ENCODE results near the gene CFAP74.

CFAP74 gene

GRCh38 chr1:1914101-1914970 is 89.2 kb downstream of the CFAP74 start:
- DNase-seq (ENCODE audit: low spot score) = no peak

GRCh38 chr1:1911350-1912041 is 92.1 kb downstream of the CFAP74 start:
- no peak for DNase-seq (ENCODE audit: low spot score)

GRCh38 chr1:1910651-1911331 is 92.8 kb downstream of the CFAP74 start:
- DNase-seq (ENCODE audit: low spot score) = no peak

- no peak for DNase-seq (ENCODE audit: low spot score)
These were observed 93.5 kb downstream of the CFAP74 start for GRCh38 chr1:1910033-1910465.

DNA sequence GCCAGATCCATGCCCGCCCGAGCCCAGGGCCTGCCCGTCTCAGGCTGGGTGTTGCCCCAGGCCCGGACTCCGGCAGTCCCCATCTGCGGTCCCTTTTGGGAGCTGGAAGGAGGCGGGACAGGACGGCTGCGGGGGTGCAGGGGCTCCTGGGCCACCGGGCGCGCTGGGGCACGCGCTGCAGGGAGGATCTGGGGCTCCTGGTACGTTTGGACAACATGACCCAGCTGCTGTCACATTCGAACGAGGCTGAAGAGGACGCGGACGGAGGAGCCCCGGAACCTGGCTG is 95.1 kb downstream of the CFAP74 start:
- peak; percentile 56 for DNase-seq (ENCODE audit: low spot score)

DNA sequence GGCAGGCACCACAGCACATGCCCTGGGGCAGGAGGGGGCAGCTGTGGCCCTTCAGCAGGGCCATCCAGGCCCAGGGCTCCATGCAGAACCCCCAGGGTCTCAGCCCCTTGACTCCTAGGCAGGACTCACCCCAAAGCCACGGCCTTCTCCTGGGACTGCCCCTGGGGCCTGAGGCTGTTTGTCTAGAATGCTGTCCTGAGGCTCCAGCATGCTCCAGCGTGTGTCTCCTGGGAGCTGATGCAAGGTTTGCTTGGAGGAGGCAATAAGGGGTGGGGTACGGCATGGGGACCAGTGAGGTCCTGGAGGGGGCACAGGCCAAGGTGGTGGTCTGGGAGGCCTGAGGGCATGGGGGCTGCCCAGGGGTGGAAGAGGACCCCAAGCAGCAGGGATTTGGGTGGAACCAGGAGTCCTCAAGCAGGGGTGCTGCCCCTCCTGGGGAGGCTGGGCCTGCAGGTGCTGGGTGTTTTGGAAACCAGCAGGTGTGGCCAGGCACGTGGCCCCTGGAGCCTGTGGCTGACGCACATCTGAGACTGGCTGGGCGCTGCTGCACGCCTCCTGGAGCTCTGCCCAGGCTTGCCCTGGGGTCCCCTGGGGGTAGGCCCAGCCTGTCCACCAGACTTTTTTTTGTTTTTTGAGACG is 96.4 kb downstream of the CFAP74 start:
- DNase-seq (ENCODE audit: low spot score) = no peak

DNA sequence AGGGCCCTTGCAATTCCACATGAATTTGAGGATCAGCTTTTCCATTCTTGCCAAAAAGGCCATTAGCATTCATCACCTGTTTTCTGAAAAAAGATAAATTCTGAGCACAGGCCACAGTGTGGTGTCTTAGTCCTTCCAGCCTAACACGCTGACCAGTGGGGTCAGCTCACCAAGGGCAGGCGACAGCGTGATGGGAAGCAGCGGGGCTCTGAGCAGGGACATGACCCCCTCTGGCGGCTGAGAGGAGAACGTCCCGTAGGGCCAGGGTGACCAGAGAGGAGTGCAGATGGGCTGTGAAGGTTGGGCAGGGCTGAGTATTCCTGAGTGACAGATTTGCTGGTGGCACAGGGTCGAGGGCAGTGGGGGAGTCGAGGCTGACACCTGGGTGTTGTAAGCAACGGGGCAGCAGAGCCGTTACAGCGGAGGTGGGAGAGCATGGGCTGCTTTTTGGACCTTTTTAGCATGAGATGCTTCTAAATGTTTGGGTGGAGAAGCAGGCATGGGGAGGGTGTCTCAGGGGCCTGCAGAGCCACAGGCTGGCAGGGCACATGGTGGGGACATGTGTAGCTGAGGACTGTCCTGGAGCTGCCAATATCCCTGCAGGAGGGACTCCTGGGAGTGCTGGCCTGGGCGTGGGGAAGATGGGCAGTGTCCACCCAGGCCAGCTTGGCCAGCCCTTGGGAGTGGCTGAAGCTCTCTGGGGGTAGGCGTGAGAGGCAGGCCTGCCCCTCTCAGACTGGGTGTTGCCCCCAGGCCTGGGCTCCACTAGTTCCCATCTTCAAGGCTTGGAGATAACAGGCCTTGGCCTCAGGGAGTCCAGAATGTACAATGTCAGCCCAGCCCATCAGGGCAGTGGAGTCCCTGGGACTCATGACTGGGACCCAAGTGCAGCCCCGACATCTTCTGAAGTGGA is 97.1 kb downstream of the CFAP74 start:
- peak; percentile 91 for DNase-seq (ENCODE audit: low spot score)

DNA sequence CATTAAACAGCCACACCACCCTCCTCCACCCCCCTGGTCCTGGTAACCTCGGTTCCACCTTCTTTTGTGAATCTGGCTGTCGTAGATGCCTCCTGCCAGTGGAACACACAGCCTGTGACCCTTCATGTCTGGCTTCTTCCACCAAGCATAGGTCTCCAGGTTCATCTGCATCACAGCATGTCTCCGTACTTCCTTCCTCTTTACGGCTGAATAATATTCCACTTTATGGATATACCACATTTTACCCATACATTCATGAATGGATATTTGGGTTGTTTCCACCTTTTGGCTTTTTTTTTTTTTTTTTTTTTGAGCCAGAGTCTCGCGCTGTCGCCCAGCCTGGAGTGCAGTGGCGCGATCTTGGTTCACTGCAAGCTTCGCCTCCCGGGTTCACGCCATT is 100.4 kb downstream of the CFAP74 start:
- DNase-seq (ENCODE audit: low spot score) = no peak

DNA sequence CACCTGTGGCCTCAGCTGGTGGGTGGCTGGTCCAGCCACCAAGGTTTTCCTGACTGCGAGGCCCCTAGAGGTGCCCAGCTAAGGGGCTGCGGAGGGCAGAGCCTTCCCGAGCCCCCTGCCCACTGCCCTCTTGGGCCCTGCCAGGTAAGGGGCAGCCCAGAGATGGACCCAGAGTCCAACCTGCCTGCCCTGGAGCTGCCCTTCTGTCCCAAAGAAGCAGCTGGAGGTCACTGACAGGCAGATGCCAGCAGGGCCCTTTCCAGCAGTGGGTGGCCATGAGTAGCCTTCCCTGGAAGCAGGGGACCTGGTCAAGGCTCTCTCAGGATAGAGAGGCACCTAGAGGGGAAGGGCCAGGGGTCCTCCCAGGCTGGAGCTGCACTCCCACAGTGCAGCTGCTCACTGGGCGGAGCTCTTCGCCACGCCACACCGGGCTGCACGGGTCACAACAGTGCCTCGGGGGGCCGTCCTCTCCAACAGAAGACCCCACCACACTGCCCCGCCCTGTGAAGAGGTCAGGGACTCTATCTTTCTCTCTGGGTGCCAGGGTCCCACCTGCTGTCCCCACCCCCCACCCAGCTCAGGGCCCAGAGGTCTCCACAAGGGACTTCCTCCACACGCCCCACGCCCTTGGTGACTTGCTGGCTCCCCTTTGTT is 101.8 kb downstream of the CFAP74 start:
- no peak for DNase-seq (ENCODE audit: low spot score)

DNA sequence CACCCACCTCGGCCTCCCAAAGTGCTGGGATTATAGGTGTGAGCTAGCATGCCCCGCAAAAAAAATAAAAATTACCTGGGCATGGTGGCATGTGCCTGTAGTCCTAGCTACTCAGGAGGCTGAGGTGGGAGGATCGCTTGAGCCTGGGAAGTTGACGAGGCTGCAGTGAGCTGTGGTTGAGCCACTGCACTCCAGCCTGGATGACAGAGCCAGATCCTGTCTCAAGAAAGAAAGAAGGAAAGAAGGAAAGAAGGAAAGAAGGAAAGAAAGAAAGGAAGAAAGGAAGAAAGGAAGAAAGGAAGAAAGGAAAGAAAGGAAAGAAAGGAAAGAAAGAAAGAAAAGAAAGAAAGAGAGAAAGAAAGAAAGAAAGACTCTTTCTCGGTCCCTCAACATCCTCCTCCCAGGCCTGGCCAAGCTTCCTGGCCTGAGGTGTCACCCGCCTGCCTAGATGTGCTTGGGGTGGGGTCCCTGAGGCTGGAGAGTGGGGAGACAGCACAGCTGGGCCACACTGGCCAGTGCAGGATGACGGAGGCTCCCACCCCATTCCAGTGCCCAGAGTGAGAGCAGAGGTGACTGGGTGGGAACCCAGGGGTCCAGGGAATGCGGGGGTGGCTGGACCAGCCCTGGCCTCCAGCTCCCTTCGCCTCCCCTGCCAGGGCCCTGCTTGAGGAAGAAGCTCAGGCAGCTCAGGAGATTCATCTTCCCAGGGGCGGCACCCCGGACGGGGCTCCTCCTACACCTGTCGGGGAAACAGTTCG is 102.5 kb downstream of the CFAP74 start:
- no peak for DNase-seq (ENCODE audit: low spot score)

- DNase-seq (ENCODE audit: low spot score) = no peak
These were observed 103.6 kb downstream of the CFAP74 start for GRCh38 chr1:1899967-1900327.

DNA sequence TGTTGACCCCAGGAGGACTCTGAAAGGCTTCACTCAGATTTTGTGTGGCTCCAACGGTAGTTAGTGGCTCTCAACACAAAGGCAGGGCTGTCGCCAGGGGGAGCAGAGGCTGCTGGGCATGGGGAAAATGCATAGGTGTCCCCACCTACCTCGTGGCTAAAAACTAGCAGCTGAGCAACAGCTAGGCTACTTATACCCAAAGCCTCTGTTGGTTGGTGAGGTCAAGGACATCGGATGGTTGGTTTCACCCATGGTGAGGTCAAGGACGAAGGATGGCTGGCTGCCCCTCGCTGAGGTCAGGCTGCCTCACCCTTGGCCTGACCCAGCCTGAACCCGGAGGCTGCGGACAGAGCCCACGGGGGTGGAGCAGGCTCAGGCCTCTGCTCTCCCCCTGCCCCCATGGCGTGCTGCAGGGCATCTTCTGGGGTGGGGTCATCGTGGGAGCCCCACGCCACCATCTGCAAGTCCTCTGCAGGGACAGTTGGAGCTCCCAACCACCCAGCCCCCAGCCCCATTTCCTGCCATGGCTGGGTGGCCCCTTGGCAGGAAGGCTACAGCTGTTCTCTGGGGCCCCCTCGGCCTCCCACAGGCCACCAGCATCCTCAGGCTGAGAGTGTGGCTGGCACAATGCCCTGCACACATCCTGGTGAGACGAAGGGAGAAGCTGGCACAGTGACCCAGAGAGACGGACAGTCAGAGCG is 104.2 kb downstream of the CFAP74 start:
- DNase-seq (ENCODE audit: low spot score) = no peak

DNA sequence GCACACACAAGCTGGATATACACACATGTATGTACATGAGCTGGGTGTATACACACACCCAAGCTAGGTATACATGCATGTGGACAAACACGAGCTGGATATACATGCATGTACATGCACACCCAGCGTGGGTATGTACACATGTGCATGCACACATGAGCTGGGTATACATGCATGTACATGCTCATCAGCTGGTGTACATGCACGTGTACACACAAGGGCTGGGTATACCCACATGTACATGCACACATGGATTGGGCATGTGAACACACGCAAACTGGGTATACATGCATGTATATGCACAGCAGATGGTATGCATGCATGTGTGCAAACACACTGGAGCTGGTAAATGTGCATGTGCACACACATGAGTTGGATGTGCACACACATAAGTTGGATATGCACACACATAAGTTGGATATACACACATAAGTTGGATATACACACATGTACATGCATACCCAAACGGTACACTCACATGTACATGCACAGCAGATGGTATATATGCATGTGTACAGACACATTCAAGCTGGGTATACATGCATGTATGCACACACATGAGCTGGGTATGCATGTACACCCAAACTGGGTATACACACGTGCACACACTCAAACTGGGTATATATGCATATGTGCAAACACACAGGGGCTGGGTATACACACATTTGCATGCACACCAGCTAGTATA is 105.2 kb downstream of the CFAP74 start:
- DNase-seq (ENCODE audit: low spot score) = no peak

- DNase-seq (ENCODE audit: low spot score) = no peak
These were observed 107.9 kb downstream of the CFAP74 start for GRCh38 chr1:1895456-1896336.

- DNase-seq (ENCODE audit: low spot score) = no peak
These were observed 108.5 kb downstream of the CFAP74 start for GRCh38 chr1:1895060-1895418.

- peak; percentile 30 for DNase-seq (ENCODE audit: low spot score)
These were observed 109.1 kb downstream of the CFAP74 start for GRCh38 chr1:1894354-1895059.

DNA sequence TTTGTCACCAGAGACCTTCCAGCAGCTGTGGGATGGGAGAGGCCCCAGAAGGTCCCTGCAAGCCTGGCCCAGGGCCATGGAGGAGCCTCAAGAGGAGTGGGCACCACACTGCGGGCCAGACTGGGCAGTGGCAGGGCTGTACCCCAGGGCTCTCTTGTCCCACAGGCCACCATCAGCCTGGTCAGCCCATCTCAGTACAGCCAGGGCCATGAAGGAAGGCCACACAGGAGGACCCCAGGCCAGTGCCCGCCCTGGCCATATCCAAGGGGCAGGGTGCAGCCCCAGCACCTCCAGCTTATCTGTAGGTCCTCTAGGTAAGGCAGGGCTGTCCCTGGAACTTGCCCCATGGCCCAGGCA is 109.6 kb downstream of the CFAP74 start:
- DNase-seq (ENCODE audit: low spot score) = no peak

Data from AG20443 (cell line).